SU-DHL-6 (cell line): ENCODE results near the gene VWC2.

Experiments
- H2AFZ ChIP-seq: fragments of 200-600 bp; sonication (generic); 2 replicates; pipeline ENCODE4 v1.6.1; 2014; ENCODE audit warnings: low read depth, mild to moderate bottlenecking, moderate library complexity, mixed read lengths, antibody characterized with exemption, low read length; ENCODE audit not compliant: severe bottlenecking
- H3F3A ChIP-seq: fragments of 200-600 bp; shearing (Covaris generic); 2 replicates; pipeline ENCODE4 v1.6.0; 2016; ENCODE audit warnings: antibody characterized with exemption, mild to moderate bottlenecking; ENCODE audit not compliant: insufficient read depth
- H3K27ac ChIP-seq: fragments of 200-600 bp; sonication (generic); 2 replicates; pipeline ENCODE4 v1.5.1; 2016; ENCODE audit warnings: low read depth, mild to moderate bottlenecking, low read length, moderate library complexity, mixed read lengths
- H3K27me3 ChIP-seq: fragments of 200-600 bp; sonication (generic), shearing (Covaris generic); 2 replicates; pipeline ENCODE4 v1.6.0; 2014; ENCODE audit warnings: mild to moderate bottlenecking, low read length
- H3K36me3 ChIP-seq: fragments of 200-600 bp; sonication (generic); 2 replicates; pipeline ENCODE4 v1.6.1; 2014; ENCODE audit warnings: mild to moderate bottlenecking, low read length, mixed read lengths
- H3K4me2 ChIP-seq: fragments of 300-600, 200-600 bp; shearing (Covaris generic), sonication (generic); 2 replicates; pipeline ENCODE4 v1.6.0; 2014; ENCODE audit warnings: low read length, low read depth, mild to moderate bottlenecking; ENCODE audit not compliant: poor library complexity, severe bottlenecking
- H3K4me3 ChIP-seq: fragments of 200-600 bp; sonication (generic); 2 replicates; pipeline ENCODE4 v1.5.1; 2014; ENCODE audit warnings: antibody characterized with exemption, low read length, mild to moderate bottlenecking, mixed read lengths; ENCODE audit not compliant: insufficient read depth, poor library complexity, severe bottlenecking
- H3K79me2 ChIP-seq: fragments of 200-600 bp; sonication (generic); 2 replicates; pipeline ENCODE4 v1.6.1; 2014; ENCODE audit warnings: mild to moderate bottlenecking, low read length, moderate library complexity; ENCODE audit not compliant: insufficient read depth
- H3K9ac ChIP-seq: fragments of 200-600 bp; sonication (generic); 2 replicates; pipeline ENCODE4 v1.7.0; 2014; ENCODE audit warnings: mild to moderate bottlenecking, low read length
- H3K9me2 ChIP-seq: fragments of 200-600 bp; sonication (generic); replicated peaks from 2 replicates; pipeline ENCODE4 v1.6.1; 2014; ENCODE audit warnings: low read length; ENCODE audit not compliant: insufficient read depth
- H3K9me3 ChIP-seq: fragments of 200-600 bp; sonication (generic); 2 replicates; pipeline ENCODE4 v1.6.1; 2014; ENCODE audit warnings: low read length, mixed read lengths; ENCODE audit not compliant: insufficient read depth
- H4K20me1 ChIP-seq: fragments of 200-600 bp; sonication (generic); 2 replicates; pipeline ENCODE4 v1.6.1; 2014; ENCODE audit warnings: low read depth, mild to moderate bottlenecking, antibody characterized with exemption, low read length, moderate library complexity, mixed read lengths
- CTCF ChIP-seq: fragments of 200-600 bp; sonication (generic); IDR thresholded peaks from one replicate; pipeline ENCODE4 v1.5.1; 2017; ENCODE audit warnings: antibody characterized with exemption, mild to moderate bottlenecking, low read length, moderate library complexity; ENCODE audit not compliant: insufficient read depth, poor library complexity, severe bottlenecking
- EZH2phosphoT487 ChIP-seq: fragments of 200-600 bp; sonication (generic), shearing (Covaris generic); conservative IDR thresholded peaks from 2 replicates; pipeline ENCODE4 v1.6.1; 2018; ENCODE audit warnings: mild to moderate bottlenecking, antibody characterized with exemption, low read length, moderate library complexity, mixed read lengths

Gene VWC2

GRCh38 chr7:49855281-49855980, 82.0 kb downstream of the VWC2 start:
- H3K27me3 ChIP-seq = no peaks in the 10 kb centered on the region
- H3K4me3 ChIP-seq = no peak overlapping the region
- TF ChIP-seq EZH2phosphoT487 (no peak), CTCF (no peak)
- no peak overlapping the region for H3K27ac ChIP-seq
- H3F3A ChIP-seq = no peaks in the 10 kb centered on the region
- no peaks in the 10 kb centered on the region for H3K36me3 ChIP-seq
- no peak overlapping the region for H3K9ac ChIP-seq
- H3K79me2 ChIP-seq = no peaks in the 10 kb centered on the region
- H3K4me2 ChIP-seq = no peak overlapping the region
- H4K20me1 ChIP-seq = no peaks in the 10 kb centered on the region
- H2AFZ ChIP-seq = no peak overlapping the region
- no peaks in the 10 kb centered on the region for H3K9me3 ChIP-seq
- H3K9me2 ChIP-seq = no peaks in the 10 kb centered on the region

GRCh38 chr7:49860293-49860692, 86.9 kb downstream of the VWC2 start:
- no peaks in the 10 kb centered on the region for H4K20me1 ChIP-seq
- H3K4me2 ChIP-seq = no peak overlapping the region
- no peaks in the 10 kb centered on the region for H3K9me3 ChIP-seq
- H2AFZ ChIP-seq = no peak overlapping the region
- H3K9ac ChIP-seq = no peak overlapping the region
- H3K36me3 ChIP-seq = no peaks in the 10 kb centered on the region
- H3K4me3 ChIP-seq = no peak overlapping the region
- no peak for TF ChIP-seq EZH2phosphoT487
- no peak overlapping the region for H3K27ac ChIP-seq
- H3K79me2 ChIP-seq = no peaks in the 10 kb centered on the region
- H3K27me3 ChIP-seq = no peaks in the 10 kb centered on the region
- no peaks in the 10 kb centered on the region for H3K9me2 ChIP-seq
- H3F3A ChIP-seq = no peaks in the 10 kb centered on the region

GRCh38 chr7:49866076-49866735, 92.8 kb downstream of the VWC2 start:
- Histone ChIP-seq H3K27me3 (no peaks in the 10 kb centered on the region), H3F3A (no peaks in the 10 kb centered on the region), H3K36me3 (no peaks in the 10 kb centered on the region), H3K9me3 (no peaks in the 10 kb centered on the region), H3K4me3 (no peak overlapping the region), H2AFZ (no peak overlapping the region), H3K9me2 (no peaks in the 10 kb centered on the region), H4K20me1 (no peaks in the 10 kb centered on the region), H3K79me2 (no peaks in the 10 kb centered on the region), H3K4me2 (no peak overlapping the region), H3K9ac (no peak overlapping the region), H3K27ac (no peak overlapping the region)
- TF ChIP-seq CTCF (no peak), EZH2phosphoT487 (no peak)

- Histone ChIP-seq H3K9ac (no peak overlapping the region), H3K9me2 (no peaks in the 10 kb centered on the region), H2AFZ (no peak overlapping the region), H3K4me2 (no peak overlapping the region), H4K20me1 (no peaks in the 10 kb centered on the region), H3K36me3 (no peaks in the 10 kb centered on the region), H3F3A (no peaks in the 10 kb centered on the region), H3K27me3 (no peaks in the 10 kb centered on the region), H3K4me3 (no peak overlapping the region), H3K27ac (no peak overlapping the region), H3K9me3 (no peaks in the 10 kb centered on the region), H3K79me2 (no peaks in the 10 kb centered on the region)
- TF ChIP-seq CTCF = no peak
- TF ChIP-seq EZH2phosphoT487 = no peak
Measured at GRCh38 chr7:49866910-49867309, 93.5 kb downstream of the VWC2 start.
